Frontal cortex (tissue), 4 donors: ENCODE measurements around the gene STIL. TPM values are rescaled to one million over a fixed set of nuclear protein-coding genes. Genes with fewer than 3 reads are reported as not detected.
"Not testable (repeated sequence)": the region's sequence is repeated elsewhere in the genome, so short reads cannot be mapped to it uniquely, and the experiment has no call there.

Experiments used
- DNase-seq, 2 donors: peaks; one replicate each; pipeline ENCODE4 v3.0.0; 2012; ENCODE audit warnings: low spot score in 2 of 2
- FAIRE-seq: peaks from 2 replicates; lab custom pipeline; 2012; peaks lifted over from hg19 to GRCh38; lab: Jason Lieb, UNC
- total RNA-seq: library from RNA; depleted of rRNA; stranded (reverse); fragments of >200 nt; gene quantifications from one replicate; pipeline ENCODE4 v1.2.3, GENCODE V29; 2014
- donor health status: control.
- donor health status: control.
- donor health status: control.

The STIL gene
- 7.7 TPM for total RNA-seq

- DNase-seq = peak; percentile 88 to 98
- FAIRE-seq = peak; percentile 91
Observed at GRCh38 chr1:47313915-47314664, at the start of gene STIL. TSS of gene STIL (minus strand) at chr1:47314147. CDS start at chr1:47310319, 3,828 bp downstream.

GRCh38 chr1:47362828-47363227 is 48.9 kb upstream of the STIL start:
- no peak for FAIRE-seq
- DNase-seq = no peak

- FAIRE-seq = no peak
- no peak for DNase-seq
Observed at GRCh38 chr1:47361380-47361779, 47.4 kb upstream of the STIL start.

GRCh38 chr1:47351305-47351704 is 37.4 kb upstream of the STIL start:
- DNase-seq = no peak
- no peak for FAIRE-seq

- FAIRE-seq (no peak), DNase-seq (no peak)
Observed at GRCh38 chr1:47348246-47348645, 34.3 kb upstream of the STIL start.

- DNase-seq = no peak
- FAIRE-seq = no peak
Observed at GRCh38 chr1:47347735-47348134, 33.8 kb upstream of the STIL start.

GRCh38 chr1:47346979-47347378 is 33.0 kb upstream of the STIL start:
- not testable (repeated sequence) for DNase-seq, FAIRE-seq

GRCh38 chr1:47340227-47340626 is 26.3 kb upstream of the STIL start:
- no peak for DNase-seq
- no peak for FAIRE-seq

GRCh38 chr1:47338249-47339077 is 24.5 kb upstream of the STIL start:
- no peak for DNase-seq
- no peak for FAIRE-seq

GRCh38 chr1:47337350-47337749 is 23.4 kb upstream of the STIL start:
- FAIRE-seq (peak; percentile 23), DNase-seq (no peak)

GRCh38 chr1:47334765-47335435 is 21.0 kb upstream of the STIL start:
- FAIRE-seq (no peak), DNase-seq (no peak)

- FAIRE-seq (no peak), DNase-seq (peak; percentile 90 to 96)
Observed at GRCh38 chr1:47333922-47334764, 20.2 kb upstream of the STIL start.

GRCh38 chr1:47333578-47333921 is 19.6 kb upstream of the STIL start, which contains the start of gene CMPK1:
TSS of gene CMPK1 (plus strand) at chr1:47333790. CDS start at chr1:47333946, 156 bp downstream.
- FAIRE-seq (no peak), DNase-seq (peak; percentile 75 to 79)

- no peak for FAIRE-seq
Observed at GRCh38 chr1:47332779-47333577, 19.0 kb upstream of the STIL start.

GRCh38 chr1:47331875-47332274 is 17.9 kb upstream of the STIL start:
- DNase-seq (no peak), FAIRE-seq (no peak)

More at GRCh38 chr1:47332779-47333577, 19.0 kb upstream of the STIL start:
- no peak for DNase-seq

- DNase-seq = no peak
- no peak for FAIRE-seq
Observed at GRCh38 chr1:47330212-47330611, 16.3 kb upstream of the STIL start.

GRCh38 chr1:47328992-47329391 is 15.0 kb upstream of the STIL start:
- FAIRE-seq = no peak
- no peak for DNase-seq

GRCh38 chr1:47326271-47326670 is 12.3 kb upstream of the STIL start:
- no peak for FAIRE-seq
- DNase-seq = no peak

GRCh38 chr1:47325528-47325927 is 11.6 kb upstream of the STIL start:
- DNase-seq = no peak
- no peak for FAIRE-seq
